DMS153 treated with DMSO at 0.1 percent for 48 hours (cell line): ENCODE measurements around the gene KIF6.

Source experiments
- DNase-seq: peaks from one replicate; lab custom pipeline; 2025; ENCODE audit not compliant: unreplicated experiment; lab: John Stamatoyannopoulos, UW

The KIF6 gene

GRCh38 chr6:39388606-39389483, 336.4 kb downstream of the KIF6 start:
- DNase-seq, result no peak

- DNase-seq, result no peak
These were observed 337.4 kb downstream of the KIF6 start for GRCh38 chr6:39387785-39388184.

GRCh38 chr6:39386487-39386886, 338.7 kb downstream of the KIF6 start:
- DNase-seq, result no peak

GRCh38 chr6:39381550-39382140, 343.6 kb downstream of the KIF6 start:
- DNase-seq, result no peak

GRCh38 chr6:39380837-39381549, 344.2 kb downstream of the KIF6 start:
- no peak for DNase-seq

GRCh38 chr6:39378960-39379425, 346.2 kb downstream of the KIF6 start:
- DNase-seq, result no peak

- DNase-seq, result no peak
These were observed 346.8 kb downstream of the KIF6 start for GRCh38 chr6:39378175-39378959.

GRCh38 chr6:39377539-39377950, 347.7 kb downstream of the KIF6 start:
- DNase-seq, result peak; percentile 2

GRCh38 chr6:39375405-39375804, 349.8 kb downstream of the KIF6 start:
- DNase-seq, result no peak

- no peak for DNase-seq
These were observed 354.8 kb downstream of the KIF6 start for GRCh38 chr6:39370390-39370789.

- no peak for DNase-seq
These were observed 355.2 kb downstream of the KIF6 start for GRCh38 chr6:39369987-39370386.

GRCh38 chr6:39367700-39368099, 357.5 kb downstream of the KIF6 start:
- no peak for DNase-seq

- no peak for DNase-seq
These were observed 358.1 kb downstream of the KIF6 start for GRCh38 chr6:39366931-39367618.

- DNase-seq, result no peak
These were observed 359.7 kb downstream of the KIF6 start for GRCh38 chr6:39365281-39366074.

- DNase-seq, result no peak
These were observed 361.9 kb downstream of the KIF6 start for GRCh38 chr6:39363280-39363679.

GRCh38 chr6:39362487-39362865, 362.7 kb downstream of the KIF6 start:
- no peak for DNase-seq

GRCh38 chr6:39361657-39362486, 363.3 kb downstream of the KIF6 start:
- DNase-seq, result peak; percentile 52

GRCh38 chr6:39360378-39360777, 364.8 kb downstream of the KIF6 start:
- DNase-seq, result no peak
